GM18526 (cell line): ENCODE results near the gene SLC6A11.

Experiments used
- POLR2A ChIP-seq: IDR thresholded peaks from 3 replicates; pipeline ENCODE4 v1.6.1; 2011; ENCODE audit not compliant: insufficient read length; ENCODE audit errors: extremely low read depth

SLC6A11 gene

GRCh38 chr3:10815487-10815886, 541 bp upstream of the SLC6A11 start:
- no peak for TF ChIP-seq POLR2A

GRCh38 chr3:10816863-10817253, 830 bp downstream of the SLC6A11 start:
- TF ChIP-seq POLR2A = no peak

GRCh38 chr3:10817506-10817905, 1.5 kb downstream of the SLC6A11 start:
- TF ChIP-seq POLR2A = no peak

GRCh38 chr3:10822055-10822454, 6.0 kb downstream of the SLC6A11 start:
- no peak for TF ChIP-seq POLR2A

GRCh38 chr3:10822708-10823515, 6.9 kb downstream of the SLC6A11 start:
- TF ChIP-seq POLR2A = no peak

GRCh38 chr3:10823516-10823818, 7.4 kb downstream of the SLC6A11 start:
- TF ChIP-seq POLR2A = no peak

- no peak for TF ChIP-seq POLR2A
Observed at GRCh38 chr3:10824468-10824867, 8.4 kb downstream of the SLC6A11 start.

- TF ChIP-seq POLR2A = no peak
Observed at GRCh38 chr3:10833855-10834414, 17.9 kb downstream of the SLC6A11 start.

- no peak for TF ChIP-seq POLR2A
Observed at GRCh38 chr3:10834951-10835350, 18.9 kb downstream of the SLC6A11 start.

GRCh38 chr3:10835406-10835805, 19.4 kb downstream of the SLC6A11 start:
- TF ChIP-seq POLR2A = no peak

- TF ChIP-seq POLR2A = no peak
Observed at GRCh38 chr3:10836676-10837075, 20.6 kb downstream of the SLC6A11 start.

GRCh38 chr3:10837849-10838248, 21.8 kb downstream of the SLC6A11 start:
- TF ChIP-seq POLR2A = no peak

- no peak for TF ChIP-seq POLR2A
Observed at GRCh38 chr3:10839167-10839566, 23.1 kb downstream of the SLC6A11 start.

- no peak for TF ChIP-seq POLR2A
Observed at GRCh38 chr3:10841100-10841499, 25.1 kb downstream of the SLC6A11 start.

GRCh38 chr3:10843378-10843777, 27.4 kb downstream of the SLC6A11 start:
- no peak for TF ChIP-seq POLR2A

- TF ChIP-seq POLR2A = no peak
Observed at GRCh38 chr3:10845001-10845761, 29.2 kb downstream of the SLC6A11 start.
